Common myeloid progenitor, CD34-positive (primary cell): ENCODE results near the gene HDHD5. TPM values are rescaled to one million over a fixed set of nuclear protein-coding genes. Genes with fewer than 3 reads are reported as not detected.

Experiments
- CTCF ChIA-PET: fragments of 350-600 bp; sonication (Branson Sonifier 250); formaldehyde crosslinking; loops from one replicate; lab custom pipeline; 2021; ENCODE audit warnings: antibody characterized with exemption; lab: Charles Lee
- POLR2A ChIA-PET: fragments of 350-600 bp; sonication (Branson Sonifier 250); formaldehyde crosslinking; loops from one replicate; lab custom pipeline; 2021; ENCODE audit warnings: antibody characterized with exemption; lab: Charles Lee
- DNase-seq, 3 donors: peaks; one replicate each; pipeline versions ENCODE4 v3.0.0 to v3.0.0-alpha.2; 2013
- H3K27ac ChIP-seq, 2 experiments: 1 replicate in 1 of 2; 2 replicates in 1 of 2; pipeline ENCODE4 v1.7.0; 2013; ENCODE audit warnings: inconsistent platforms in 2 of 2, low read length in 2 of 2, mild to moderate bottlenecking in 2 of 2, low read depth in 1 of 2, moderate library complexity in 1 of 2; ENCODE audit not compliant: severe bottlenecking in 2 of 2, insufficient read depth in 1 of 2, poor library complexity in 1 of 2
- H3K27me3 ChIP-seq, 5 experiments: replicated peaks in 2 of 5; 1 replicate in 3 of 5; 2 replicates in 2 of 5; pipeline versions ENCODE4 v1.6.1 to v1.7.0; 2013; ENCODE audit warnings: low read length in 4 of 5, mild to moderate bottlenecking in 2 of 5, moderate library complexity in 2 of 5, inconsistent platforms in 1 of 5; ENCODE audit not compliant: insufficient read depth in 5 of 5, control insufficient read depth in 4 of 5
- H3K36me3 ChIP-seq, 4 experiments: 1 replicate in 2 of 4; 2 replicates in 2 of 4; pipeline versions ENCODE4 v1.6.1 to v1.7.0; 2013; ENCODE audit warnings: low read length in 3 of 4, control low read depth in 1 of 4, mild to moderate bottlenecking in 1 of 4; ENCODE audit not compliant: control insufficient read depth in 4 of 4, insufficient read depth in 4 of 4
- H3K4me1 ChIP-seq, 4 experiments: 1 replicate in 3 of 4; 2 replicates in 1 of 4; pipeline versions ENCODE4 v1.6.1 to v1.7.1; 2013; ENCODE audit warnings: low read length in 3 of 4, mild to moderate bottlenecking in 3 of 4, control low read depth in 1 of 4, inconsistent platforms in 1 of 4, moderate library complexity in 1 of 4; ENCODE audit not compliant: control insufficient read depth in 4 of 4, insufficient read depth in 4 of 4; ENCODE audit errors: control extremely low read depth in 1 of 4
- H3K4me3 ChIP-seq, 7 experiments: 1 replicate in 4 of 7; 2 replicates in 3 of 7; pipeline versions ENCODE4 v1.5.1 to v1.7.0; 2013; ENCODE audit warnings: mild to moderate bottlenecking in 7 of 7, low read length in 6 of 7, moderate library complexity in 6 of 7, inconsistent platforms in 2 of 7, low read depth in 2 of 7, control low read depth in 1 of 7; ENCODE audit not compliant: insufficient read depth in 4 of 7, control insufficient read depth in 1 of 7; ENCODE audit errors: extremely low read depth in 1 of 7
- H3K9me3 ChIP-seq, 5 experiments: 1 replicate in 4 of 5; 2 replicates in 1 of 5; pipeline versions ENCODE4 v1.6.1 to v1.7.1; 2013; ENCODE audit warnings: low read length in 4 of 5, mild to moderate bottlenecking in 2 of 5, inconsistent platforms in 1 of 5, low read depth in 1 of 5, moderate library complexity in 1 of 5; ENCODE audit not compliant: control insufficient read depth in 4 of 5, insufficient read depth in 2 of 5; ENCODE audit errors: control extremely low read depth in 1 of 5
- WGBS: methylation state at CpG from one replicate; pipeline ENCODE4 v1.1.5; 2013; ENCODE audit not compliant: insufficient coverage; 5-methylcytosine and 5-hydroxymethylcytosine counted together
- polyA plus RNA-seq: library from polyadenylated mRNA; unstranded; fragments of 120-200 nt; gene quantifications from one replicate; pipeline ENCODE4 v1.2.1, GENCODE V29; 2013

Gene HDHD5
- polyA plus RNA-seq = 16.1 TPM

DNA sequence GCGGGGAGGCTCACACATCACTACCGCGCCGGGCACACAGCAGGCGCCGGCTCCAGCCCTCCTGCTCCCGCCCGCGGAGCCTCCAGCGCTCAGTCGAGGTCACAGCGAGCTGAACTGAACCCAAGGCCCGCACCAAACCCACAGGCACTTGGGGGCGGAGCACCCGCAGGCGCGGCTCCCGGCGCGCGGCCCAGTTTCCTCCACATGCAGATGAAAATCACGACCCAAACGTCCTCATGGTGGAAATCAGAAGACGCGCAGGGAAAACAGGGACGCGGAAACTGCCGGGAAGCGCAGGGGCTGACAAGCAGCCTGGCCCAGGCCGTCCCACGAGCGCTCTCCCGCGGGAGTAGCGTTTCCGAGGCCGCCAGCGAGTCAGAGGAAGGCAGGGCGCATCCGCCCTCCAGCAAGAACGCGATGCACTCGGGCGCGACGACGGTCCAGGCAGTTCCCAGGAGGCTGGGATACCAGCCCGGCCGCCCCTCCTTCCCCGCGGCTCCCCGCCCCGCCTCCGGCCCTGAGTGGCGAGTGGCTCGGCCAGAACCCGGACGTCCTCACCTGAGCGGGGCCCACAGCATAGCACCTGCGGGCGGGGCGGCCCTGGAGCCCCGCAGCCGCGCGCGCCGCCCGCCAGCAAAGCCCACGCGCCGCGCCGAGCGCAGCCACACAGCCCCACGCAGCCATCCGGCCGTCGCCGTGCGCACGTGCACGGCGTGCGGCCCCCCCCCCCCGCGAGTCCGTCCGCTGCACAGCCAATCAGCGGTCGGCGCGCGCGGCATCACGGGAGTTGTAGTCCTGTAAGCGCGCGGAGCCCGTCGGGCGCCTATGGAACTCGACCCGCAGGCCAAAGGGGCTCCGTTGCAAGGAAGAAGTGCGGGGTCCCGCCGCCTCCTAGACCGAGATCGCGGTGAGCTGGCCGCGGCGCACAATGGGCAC lies at the start of gene HDHD5:
Gene HDHD5, minus strand, starts transcription at position 710 of the 936 bp plus-strand sequence. Its CDS starts 26 bp downstream, at position 684.
- Histone ChIP-seq H3K27ac (no peak within 1 kb of the TSS), H3K36me3 (no peaks in the 10 kb centered on the region), H3K27me3 (no peaks in the 10 kb centered on the region), H3K9me3 (no peaks in the 10 kb centered on the region), H3K4me3 (peak within 1 kb of the TSS; percentile 26 to 81 (median 59)), H3K4me1 (peaks cover 0 to 23% (median 18%) of the 10 kb centered on the region in 4 experiments)
- under 1% methylated on average over 104 of the region's 114 CpGs for WGBS
- peak; percentile 81 to 89 (median 87) for DNase-seq
- CTCF ChIA-PET = interaction anchor here (0.7 to 3.3 kb wide), 7 partner anchors 11 to 99 kb away, joined by 3 to 37 read pairs (median 4); no protein-coding TSS in a partner anchor
- POLR2A ChIA-PET = no interaction called here

DNA sequence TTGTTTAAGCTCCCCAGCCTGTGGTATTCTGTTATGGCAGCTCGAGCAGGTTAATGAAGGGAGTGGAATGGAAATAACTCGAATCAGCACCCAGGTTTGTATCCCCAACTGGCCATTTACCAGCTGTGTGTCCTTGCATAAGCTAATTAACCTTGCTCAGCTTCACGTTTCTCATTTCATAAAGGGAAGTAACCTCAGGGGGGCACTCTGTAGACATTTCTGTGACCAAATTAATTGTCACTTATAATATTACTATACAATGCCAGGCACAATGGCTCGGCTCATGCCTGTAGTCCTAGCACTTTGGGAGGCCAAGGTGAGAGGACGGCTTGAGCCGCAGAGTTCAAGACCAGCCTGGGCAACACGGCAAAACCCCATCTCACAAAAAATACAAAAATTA lies 46.4 kb upstream of the HDHD5 start:
- ChIA-PET CTCF (interaction anchor here (0.7 to 1.7 kb wide), 7 partner anchors 15 to 331 kb away, joined by 3 to 10 read pairs (median 4); no protein-coding TSS in a partner anchor), POLR2A (no interaction called here)
- Histone ChIP-seq H3K36me3 (peaks cover 0 to 32% (median 13%) of the 10 kb centered on the region in 4 experiments), H3K27ac (no peak overlapping the region), H3K4me1 (no peaks in the 10 kb centered on the region), H3K9me3 (no peaks in the 10 kb centered on the region), H3K27me3 (no peaks in the 10 kb centered on the region), H3K4me3 (no peak overlapping the region)
- DNase-seq = peak in 2 of 3 donors; percentile 12 to 27
- WGBS = 75% methylated on average over 4 of the region's 7 CpGs

DNA sequence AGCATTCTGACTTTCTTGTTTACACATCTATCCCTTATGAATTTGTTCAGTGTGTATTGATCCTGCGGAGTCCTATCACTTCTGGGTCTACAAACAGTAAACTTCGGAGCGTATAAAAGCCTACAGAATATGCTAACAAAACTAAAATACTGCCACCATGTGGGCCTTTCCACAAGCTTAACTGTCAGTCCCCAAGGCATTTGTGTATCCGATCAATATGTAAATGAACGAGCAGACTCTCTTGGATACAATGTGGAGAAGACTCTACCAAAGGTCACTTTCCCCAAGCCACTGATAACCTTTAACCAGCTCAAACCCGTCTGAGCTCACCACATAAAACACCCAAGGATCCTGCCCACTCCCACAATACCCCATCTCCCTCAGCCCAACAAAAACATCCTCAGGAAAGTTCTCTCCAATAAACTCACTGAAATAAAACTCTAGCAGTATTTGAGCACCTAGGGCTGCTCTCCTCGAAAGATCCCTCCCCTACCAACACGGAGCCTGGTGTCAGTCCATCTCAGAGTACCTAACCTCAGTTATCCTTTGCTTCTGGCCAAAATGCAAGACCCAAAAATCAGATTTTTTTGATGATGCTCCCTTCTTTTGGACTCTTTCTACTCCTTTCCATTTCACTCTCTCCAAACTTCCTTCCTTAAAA lies 42.3 kb upstream of the HDHD5 start:
- no peaks in the 10 kb centered on the region for H3K27me3 ChIP-seq
- H3K27ac ChIP-seq = no peak overlapping the region
- no peak overlapping the region for H3K4me3 ChIP-seq
- DNase-seq = no peak
- 90% methylated on average over 7 of the region's 8 CpGs for WGBS
- H3K9me3 ChIP-seq = no peaks in the 10 kb centered on the region
- H3K36me3 ChIP-seq = peaks cover 0 to 26% (median 13%) of the 10 kb centered on the region in 4 experiments
- ChIA-PET POLR2A (no interaction called here), CTCF (interaction anchor here (1.1 to 2.4 kb wide), 3 partner anchors 17 to 300 kb away, joined by 3 to 8 read pairs (median 4); no protein-coding TSS in a partner anchor)
- H3K4me1 ChIP-seq = no peaks in the 10 kb centered on the region

DNA sequence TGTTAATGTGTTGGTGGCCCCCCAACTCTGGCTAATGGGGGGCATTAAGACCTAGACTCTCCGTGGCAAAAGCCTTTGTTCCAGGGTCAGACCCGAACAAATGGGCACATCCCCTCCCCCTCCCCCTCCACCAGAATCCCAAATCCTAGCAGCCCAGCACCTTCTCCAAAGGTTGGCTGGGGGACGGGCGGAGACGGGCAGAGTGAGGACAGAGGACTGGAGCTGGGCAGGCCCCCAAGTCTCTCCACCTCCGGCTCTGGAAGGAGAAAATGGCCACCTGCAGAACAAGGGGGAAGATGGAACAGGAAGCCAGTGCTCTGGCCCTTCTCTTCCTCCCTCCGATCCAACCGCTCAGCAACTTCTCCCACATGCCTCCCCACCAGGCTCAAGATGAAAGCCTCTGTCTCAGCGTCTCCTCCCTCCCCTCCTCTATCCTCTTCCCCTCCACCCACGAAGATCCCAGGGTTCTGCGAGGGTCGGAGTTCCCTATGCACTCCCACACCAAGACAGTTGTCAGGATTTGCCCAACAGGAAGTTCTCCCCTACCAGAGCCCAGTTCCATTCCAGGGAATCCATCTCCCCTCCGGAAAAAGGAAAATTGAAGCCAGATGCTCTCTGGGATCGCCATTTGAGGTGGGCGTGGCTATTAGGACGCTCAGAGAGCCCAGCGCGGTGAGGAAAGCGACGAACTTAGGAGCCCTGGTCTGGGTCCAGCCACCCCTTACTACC lies 40.1 kb upstream of the HDHD5 start:
- no peaks in the 10 kb centered on the region for H3K27me3 ChIP-seq
- ChIA-PET POLR2A (no interaction called here), CTCF (interaction anchor here (1.5 kb wide), 1 partner anchor 28 kb away, joined by 8 read pairs; no protein-coding TSS in a partner anchor)
- no peak overlapping the region for H3K4me3 ChIP-seq
- H3K27ac ChIP-seq = no peak overlapping the region
- H3K36me3 ChIP-seq = peaks cover 0 to 20% (median 13%) of the 10 kb centered on the region in 4 experiments
- WGBS = 95% methylated on average over 14 of the region's 20 CpGs
- peaks cover 0 to 8% (median under 1%) of the 10 kb centered on the region in 4 experiments for H3K4me1 ChIP-seq
- no peak for DNase-seq
- no peaks in the 10 kb centered on the region for H3K9me3 ChIP-seq

DNA sequence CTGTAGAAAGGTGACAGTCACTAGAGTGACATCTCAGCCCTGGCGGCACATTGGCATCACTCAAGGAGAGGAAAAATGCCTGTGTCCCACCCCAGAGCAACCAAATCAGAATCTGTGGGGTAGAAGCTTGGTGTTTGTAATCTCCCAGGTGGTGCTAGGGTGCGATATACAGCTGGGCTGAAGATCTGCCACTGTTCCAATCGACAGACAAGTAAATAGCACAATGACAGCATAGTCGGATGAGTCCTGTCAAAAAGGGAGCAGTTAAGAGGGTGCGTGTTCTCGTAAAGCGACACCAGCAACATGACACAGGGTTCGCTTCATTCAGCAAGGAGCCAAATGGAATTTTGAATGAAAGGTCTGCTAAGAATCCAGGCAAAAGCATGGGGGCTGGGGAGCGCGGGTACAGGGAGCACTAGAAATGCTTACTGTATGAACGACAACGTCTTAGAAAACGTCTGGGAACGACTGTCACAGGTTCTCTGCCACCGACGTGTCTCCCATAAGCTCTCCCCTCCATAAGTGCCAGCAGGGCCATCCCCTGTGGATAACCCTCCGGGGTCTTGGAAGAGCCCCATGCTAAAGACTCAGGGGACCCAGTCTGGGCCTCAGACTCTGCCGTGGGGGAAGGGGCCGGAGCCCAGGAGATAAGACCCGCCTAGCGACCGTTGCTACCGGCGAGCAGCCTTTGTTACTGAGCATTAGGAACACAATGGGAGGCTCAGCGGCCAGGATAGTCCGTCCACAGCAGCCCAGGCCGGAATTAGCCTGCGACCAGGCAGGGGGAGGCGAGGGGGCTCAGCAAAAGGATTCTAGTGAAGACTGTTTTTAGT lies 39.3 kb upstream of the HDHD5 start:
- WGBS = 91% methylated on average over 28 of the region's 29 CpGs
- ChIA-PET CTCF (no interaction called here), POLR2A (no interaction called here)
- Histone ChIP-seq H3K36me3 (peaks cover 0 to 14% (median 9%) of the 10 kb centered on the region in 4 experiments), H3K4me1 (peaks cover 0 to 8% (median 2%) of the 10 kb centered on the region in 4 experiments), H3K27me3 (no peaks in the 10 kb centered on the region), H3K27ac (no peak overlapping the region), H3K9me3 (no peaks in the 10 kb centered on the region), H3K4me3 (no peak overlapping the region)
- DNase-seq = no peak

DNA sequence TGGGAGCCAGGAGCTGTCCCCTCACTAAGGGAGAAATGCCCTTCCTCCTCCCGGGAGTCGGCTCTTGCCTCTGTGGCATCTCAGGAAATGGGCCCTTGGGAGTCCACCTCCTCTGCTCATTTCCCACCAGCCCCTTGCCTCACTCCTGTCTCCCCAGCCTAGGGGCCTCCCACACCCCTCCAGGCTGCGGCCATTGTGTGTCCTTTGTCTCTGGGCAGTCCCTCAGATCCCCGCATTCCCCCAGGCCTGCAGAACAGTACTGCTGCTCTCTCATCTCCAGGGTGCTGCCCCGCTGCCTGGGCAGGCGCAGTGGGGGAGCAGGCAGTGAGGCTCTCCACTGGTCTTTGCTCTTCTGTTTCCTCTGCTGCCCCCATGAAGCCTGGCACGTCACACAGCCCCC lies 35.1 kb upstream of the HDHD5 start:
- Histone ChIP-seq H3K4me1 (peaks cover 0 to 8% (median 2%) of the 10 kb centered on the region in 4 experiments), H3K36me3 (peaks cover 0 to 17% (median 9%) of the 10 kb centered on the region in 4 experiments), H3K27me3 (no peaks in the 10 kb centered on the region), H3K4me3 (no peak overlapping the region), H3K9me3 (no peaks in the 10 kb centered on the region), H3K27ac (no peak overlapping the region)
- POLR2A ChIA-PET = no interaction called here
- CTCF ChIA-PET = interaction anchor here (0.6 kb wide), 1 partner anchor 17 kb away, joined by 3 read pairs; no protein-coding TSS in a partner anchor
- DNase-seq = no peak
- WGBS = 80% methylated on average over 6 of the region's 7 CpGs
